ENCODE results near the gene MMRN2. TPM values are rescaled to one million over a fixed set of nuclear protein-coding genes. Genes with fewer than 3 reads are reported as not detected.

Gene MMRN2
- total RNA-seq, 3 donors from 2014 or later, result 5.7 to 11.5 (median 8.3) TPM

- no peaks in the 10 kb centered on the region for H3K36me3 ChIP-seq (ENCODE audit: low read depth)
- no peak for DNase-seq
- intact Hi-C loops (cut with DNase I, micrococcal nuclease), result loop anchor here in 1 of 2 donors (10.0 kb wide), 1 partner anchor 185 kb away; no protein-coding TSS in a partner anchor
- no peak overlapping the region for H3K4me3 ChIP-seq
- ATAC-seq, result no peak
- no peaks in the 10 kb centered on the region for H3K9me3 ChIP-seq
- no peaks in the 10 kb centered on the region for H3K4me1 ChIP-seq (ENCODE audit: low read depth)
- no peak for TF ChIP-seq CTCF (IDR thresholded peaks at IDR 0.05)
Measured at GRCh38 chr10:86889997-86890396, 67.4 kb downstream of the MMRN2 start.

GRCh38 chr10:86888585-86889381, 68.6 kb downstream of the MMRN2 start:
- H3K4me1 ChIP-seq (ENCODE audit: low read depth), result no peaks in the 10 kb centered on the region
- no peaks in the 10 kb centered on the region for H3K36me3 ChIP-seq (ENCODE audit: low read depth)
- DNase-seq (no peak), ATAC-seq (peak; percentile 36)
- no peak overlapping the region for H3K4me3 ChIP-seq
- intact Hi-C loops (cut with DNase I, micrococcal nuclease), result no loop called here
- no peaks in the 10 kb centered on the region for H3K9me3 ChIP-seq
- TF ChIP-seq CTCF (IDR thresholded peaks at IDR 0.05), result no peak

Other genes starting within 250 kb of the MMRN2 start
- 100 to 1,000 TPM in 1 of 3 donors, 10 to 100 TPM in 2; 44.4 to 126 (median 45.3) TPM for gene BMPR1A, start 201.0 kb downstream of the MMRN2 start, total RNA-seq
- 10 to 100 TPM in 1 of 3 donors, 1 to 10 TPM in 2; 2.9 to 22.1 (median 8.3) TPM for gene SNCG, start 984 bp upstream of the MMRN2 start, total RNA-seq
- 100 to 1,000 TPM in 1 of 3 donors, 10 to 100 TPM in 2; 48.6 to 127 (median 90.6) TPM for gene ADIRF, start 10.9 kb upstream of the MMRN2 start, total RNA-seq
- not detected for gene FAM25A, start 62.7 kb upstream of the MMRN2 start, total RNA-seq
- 100 to 1,000 TPM; 114 to 141 (median 131) TPM for gene GLUD1, start 137.2 kb upstream of the MMRN2 start, total RNA-seq
- 10 to 100 TPM; 28.0 to 32.2 (median 28.7) TPM for gene SHLD2, start 137.6 kb upstream of the MMRN2 start, total RNA-seq

Data from mucosa of descending colon (tissue), 3 donors.